GM23338 (cell line): ENCODE results near the gene PRRC2A.

Experiments used
- CREB1 ChIP-seq: fragments of 250-450 bp; sonication (Bioruptor Pico); IDR thresholded peaks from 2 replicates; pipeline ENCODE4 v1.5.0; 2020; ENCODE audit warnings: low read depth, mild to moderate bottlenecking, moderate library complexity
- EZH2 ChIP-seq: fragments of 200-600 bp; sonication (generic); IDR thresholded peaks from one replicate; pipeline ENCODE4 v1.8.0; 2017; ENCODE audit warnings: antibody characterized with exemption, mild to moderate bottlenecking, low read depth; ENCODE audit not compliant: unreplicated experiment
- EZH2phosphoT487 ChIP-seq: fragments of 200-600 bp; sonication (generic); IDR thresholded peaks from one replicate; pipeline ENCODE4 v1.8.1; 2018; ENCODE audit warnings: antibody characterized with exemption; ENCODE audit not compliant: unreplicated experiment
- POLR2AphosphoS5 ChIP-seq: IDR thresholded peaks from 2 replicates; pipeline ENCODE4 v1.6.1; 2016; ENCODE audit warnings: antibody characterized with exemption, low read depth
- TF ChIP-seq, protein P1 (sequence below), 2 experiments: fragments of 200-600 bp in 1 of 2; sonication (generic) in 1 of 2; conservative IDR thresholded peaks; 2 replicates each; pipeline versions ENCODE4 v1.5.1 to v1.6.1; 2016 to 2017; ENCODE audit warnings: antibody characterized with exemption in 2 of 2, low read depth in 2 of 2, mild to moderate bottlenecking in 2 of 2, moderate library complexity in 1 of 2
- TF ChIP-seq, protein P2 (sequence below): IDR thresholded peaks from one replicate; pipeline ENCODE4 v1.6.1; 2018; ENCODE audit warnings: antibody characterized with exemption; ENCODE audit not compliant: unreplicated experiment

DNA sequence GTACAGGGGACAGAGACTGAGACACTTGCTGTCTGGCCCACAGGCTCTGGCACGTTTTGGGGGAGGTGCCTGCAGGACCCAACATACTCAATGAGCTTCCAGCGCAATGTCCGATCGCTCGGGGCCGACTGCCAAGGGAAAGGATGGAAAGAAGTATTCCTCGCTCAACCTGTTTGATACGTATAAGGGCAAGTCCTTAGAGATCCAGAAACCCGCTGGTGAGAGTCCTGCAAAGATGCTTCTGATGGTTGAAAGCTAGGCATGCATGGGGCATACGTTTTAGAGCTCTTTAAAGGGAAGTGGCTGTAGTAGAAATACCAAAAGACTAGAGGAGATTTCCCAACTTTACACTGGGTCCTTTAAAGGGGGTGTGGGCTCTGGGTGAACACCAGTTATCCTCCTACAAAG is 2.2 kb downstream of the PRRC2A start:
- TF ChIP-seq EZH2phosphoT487 (no peak), POLR2AphosphoS5 (no peak), EZH2 (no peak), CREB1 (no peak)
- TF ChIP-seq, protein P1, sequence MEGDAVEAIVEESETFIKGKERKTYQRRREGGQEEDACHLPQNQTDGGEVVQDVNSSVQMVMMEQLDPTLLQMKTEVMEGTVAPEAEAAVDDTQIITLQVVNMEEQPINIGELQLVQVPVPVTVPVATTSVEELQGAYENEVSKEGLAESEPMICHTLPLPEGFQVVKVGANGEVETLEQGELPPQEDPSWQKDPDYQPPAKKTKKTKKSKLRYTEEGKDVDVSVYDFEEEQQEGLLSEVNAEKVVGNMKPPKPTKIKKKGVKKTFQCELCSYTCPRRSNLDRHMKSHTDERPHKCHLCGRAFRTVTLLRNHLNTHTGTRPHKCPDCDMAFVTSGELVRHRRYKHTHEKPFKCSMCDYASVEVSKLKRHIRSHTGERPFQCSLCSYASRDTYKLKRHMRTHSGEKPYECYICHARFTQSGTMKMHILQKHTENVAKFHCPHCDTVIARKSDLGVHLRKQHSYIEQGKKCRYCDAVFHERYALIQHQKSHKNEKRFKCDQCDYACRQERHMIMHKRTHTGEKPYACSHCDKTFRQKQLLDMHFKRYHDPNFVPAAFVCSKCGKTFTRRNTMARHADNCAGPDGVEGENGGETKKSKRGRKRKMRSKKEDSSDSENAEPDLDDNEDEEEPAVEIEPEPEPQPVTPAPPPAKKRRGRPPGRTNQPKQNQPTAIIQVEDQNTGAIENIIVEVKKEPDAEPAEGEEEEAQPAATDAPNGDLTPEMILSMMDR (conservative IDR thresholded peaks at IDR 0.05; ENCODE audit: low read depth in 2 of 2): no peak
- TF ChIP-seq, protein P2, sequence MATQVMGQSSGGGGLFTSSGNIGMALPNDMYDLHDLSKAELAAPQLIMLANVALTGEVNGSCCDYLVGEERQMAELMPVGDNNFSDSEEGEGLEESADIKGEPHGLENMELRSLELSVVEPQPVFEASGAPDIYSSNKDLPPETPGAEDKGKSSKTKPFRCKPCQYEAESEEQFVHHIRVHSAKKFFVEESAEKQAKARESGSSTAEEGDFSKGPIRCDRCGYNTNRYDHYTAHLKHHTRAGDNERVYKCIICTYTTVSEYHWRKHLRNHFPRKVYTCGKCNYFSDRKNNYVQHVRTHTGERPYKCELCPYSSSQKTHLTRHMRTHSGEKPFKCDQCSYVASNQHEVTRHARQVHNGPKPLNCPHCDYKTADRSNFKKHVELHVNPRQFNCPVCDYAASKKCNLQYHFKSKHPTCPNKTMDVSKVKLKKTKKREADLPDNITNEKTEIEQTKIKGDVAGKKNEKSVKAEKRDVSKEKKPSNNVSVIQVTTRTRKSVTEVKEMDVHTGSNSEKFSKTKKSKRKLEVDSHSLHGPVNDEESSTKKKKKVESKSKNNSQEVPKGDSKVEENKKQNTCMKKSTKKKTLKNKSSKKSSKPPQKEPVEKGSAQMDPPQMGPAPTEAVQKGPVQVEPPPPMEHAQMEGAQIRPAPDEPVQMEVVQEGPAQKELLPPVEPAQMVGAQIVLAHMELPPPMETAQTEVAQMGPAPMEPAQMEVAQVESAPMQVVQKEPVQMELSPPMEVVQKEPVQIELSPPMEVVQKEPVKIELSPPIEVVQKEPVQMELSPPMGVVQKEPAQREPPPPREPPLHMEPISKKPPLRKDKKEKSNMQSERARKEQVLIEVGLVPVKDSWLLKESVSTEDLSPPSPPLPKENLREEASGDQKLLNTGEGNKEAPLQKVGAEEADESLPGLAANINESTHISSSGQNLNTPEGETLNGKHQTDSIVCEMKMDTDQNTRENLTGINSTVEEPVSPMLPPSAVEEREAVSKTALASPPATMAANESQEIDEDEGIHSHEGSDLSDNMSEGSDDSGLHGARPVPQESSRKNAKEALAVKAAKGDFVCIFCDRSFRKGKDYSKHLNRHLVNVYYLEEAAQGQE: no peak
